ELF-1 (cell line): ENCODE data around the gene SMYD4.
A peak's percentile ranks its signal among the peaks of the same experiment; 100 is the strongest.
"Not testable (repeated sequence)": the region's sequence is repeated elsewhere in the genome, so short reads cannot be mapped to it uniquely, and the experiment has no call there.

Source experiments
- DNase-seq: peaks from one replicate; pipeline ENCODE4 v3.0.0-alpha.2; 2016; ENCODE audit warnings: low read depth, low spot score

Gene SMYD4

DNA sequence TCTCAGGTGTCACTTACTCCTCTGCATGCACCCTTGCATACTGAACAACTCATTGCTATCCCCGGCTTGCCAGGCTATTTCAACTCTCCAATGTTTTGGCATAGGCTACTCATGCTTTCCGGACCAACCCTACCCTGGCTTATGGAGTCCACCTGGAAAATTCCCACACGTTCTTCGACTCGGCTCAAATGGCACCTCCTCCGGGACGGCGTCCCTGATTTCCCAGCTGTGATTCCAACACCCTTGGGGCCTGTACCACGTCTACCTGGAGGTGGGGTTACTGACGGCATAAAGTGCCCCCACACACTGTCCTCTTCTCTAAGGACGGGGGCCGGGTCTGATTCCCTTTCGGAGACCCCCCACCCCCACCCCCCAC lies 498 bp downstream of the SMYD4 start:
- no peak for DNase-seq

DNA sequence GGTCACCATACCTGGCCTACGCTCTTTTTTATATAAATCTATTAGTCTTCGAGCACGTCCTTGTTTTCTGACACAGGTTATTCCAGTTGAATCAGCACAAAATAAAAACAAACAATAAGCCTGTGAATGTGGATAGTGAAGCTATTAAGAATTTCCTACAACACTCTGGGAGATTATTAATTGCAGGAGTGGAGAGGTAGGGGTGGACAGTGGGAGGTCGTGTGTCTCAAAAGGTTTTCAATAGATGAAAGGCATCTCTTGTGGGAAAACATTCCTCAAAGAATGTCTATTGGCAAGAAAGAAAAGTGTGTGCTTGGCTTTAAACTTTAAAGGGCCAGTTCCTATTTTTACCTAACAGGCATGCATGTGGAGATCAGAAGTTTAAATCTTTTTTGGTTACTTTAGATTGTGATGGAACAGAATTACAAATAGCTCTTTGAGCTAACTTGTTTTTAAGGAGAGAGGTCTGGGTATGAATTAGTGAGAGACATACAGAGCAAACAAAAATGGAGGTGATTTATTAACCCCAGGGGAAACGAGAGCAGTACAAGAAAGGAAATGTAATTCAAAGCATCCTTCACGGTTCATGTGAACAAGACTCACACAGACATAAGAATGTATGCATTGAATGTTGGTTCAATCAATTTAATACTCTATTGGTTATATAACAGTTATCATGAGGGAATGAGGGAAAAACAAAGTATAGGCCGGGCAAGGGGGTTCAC lies 9.0 kb downstream of the SMYD4 start:
- DNase-seq: no peak

DNA sequence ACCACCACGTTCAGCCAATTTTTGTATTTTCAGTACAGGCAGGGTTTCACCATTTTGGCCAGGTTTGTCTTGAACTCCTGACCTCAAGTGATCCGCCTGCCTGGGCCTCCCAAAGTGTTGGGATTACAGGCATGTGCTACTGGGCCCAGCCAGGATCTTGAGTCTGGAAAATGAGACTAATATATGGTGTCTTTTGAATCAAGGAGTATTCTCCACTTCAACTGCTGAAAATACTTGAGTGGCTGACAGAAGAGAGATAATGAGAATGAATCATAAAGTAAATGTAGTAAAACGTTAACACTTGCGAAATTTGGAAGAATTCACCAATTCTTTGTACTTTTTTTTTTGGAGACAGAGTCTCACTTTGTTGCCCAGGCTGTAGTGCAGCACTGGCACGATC lies 16.6 kb downstream of the SMYD4 start:
- DNase-seq: no peak

DNA sequence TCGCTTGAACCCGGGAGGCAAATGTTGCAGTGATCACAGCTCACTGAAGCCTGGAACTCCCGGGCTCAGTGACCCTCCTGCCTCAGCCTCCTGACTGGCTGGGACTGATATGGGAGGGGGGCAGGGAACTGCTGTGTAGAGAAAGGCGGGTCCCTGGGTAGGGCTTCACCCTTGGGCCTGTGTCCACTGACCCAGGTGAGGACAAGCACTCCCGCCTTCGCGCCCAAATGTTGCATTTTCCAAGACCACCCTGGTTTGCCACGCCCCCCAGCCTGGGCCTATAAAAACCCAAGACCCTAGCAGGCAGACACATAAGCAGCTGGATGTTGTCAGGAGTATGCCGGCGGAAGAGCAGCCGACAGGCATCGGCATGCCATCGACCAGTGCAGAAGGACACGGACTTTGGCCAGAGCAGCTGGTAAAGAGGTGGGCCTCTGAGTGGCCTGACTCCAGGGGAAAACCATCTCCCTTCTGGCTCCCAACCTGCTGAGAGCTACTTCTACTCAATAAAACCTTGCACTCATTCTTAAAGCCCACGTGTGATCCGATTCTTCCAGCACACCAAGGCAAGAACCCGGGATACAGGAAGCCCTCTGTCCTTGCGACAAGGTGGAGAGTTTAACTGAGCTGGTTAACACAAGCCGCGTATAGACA lies 19.1 kb downstream of the SMYD4 start:
- no peak for DNase-seq

DNA sequence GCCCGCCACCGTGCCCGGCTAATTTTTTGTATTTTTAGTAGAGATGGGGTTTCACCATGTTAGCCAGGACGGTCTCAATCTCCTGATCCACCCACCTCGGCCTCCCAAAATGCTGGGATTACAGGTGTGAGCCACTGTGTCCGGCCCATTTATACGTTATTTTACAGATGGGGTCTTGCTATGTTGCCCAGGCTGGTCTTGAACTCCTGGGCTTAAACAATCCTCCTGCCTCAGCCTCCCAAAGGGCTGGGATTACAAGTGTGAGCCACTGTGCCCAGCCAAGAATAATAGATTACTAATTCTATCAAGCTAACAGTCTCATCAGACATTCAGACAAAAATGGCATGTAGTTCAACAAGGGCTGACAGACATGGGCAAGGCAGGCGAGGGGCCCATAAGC lies 19.9 kb downstream of the SMYD4 start:
- not testable (repeated sequence) for DNase-seq

DNA sequence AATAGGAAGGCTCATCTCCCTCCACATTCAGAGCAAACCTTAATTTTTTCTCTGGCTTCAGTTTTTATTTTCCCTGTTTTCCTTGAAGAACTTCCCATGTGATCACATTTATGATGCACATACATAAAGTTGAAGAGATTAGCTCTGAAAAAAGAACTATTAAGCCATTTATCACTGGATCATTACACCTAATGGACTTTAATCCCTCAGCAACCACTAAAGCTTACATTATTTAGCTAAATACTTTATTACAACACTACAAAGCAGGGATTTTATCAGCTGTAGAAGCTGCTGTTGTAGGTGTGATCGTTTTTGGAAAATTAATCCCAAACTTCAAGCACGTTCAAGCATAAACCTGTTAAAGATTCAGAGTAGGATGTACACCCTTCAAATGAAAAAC lies 21.1 kb downstream of the SMYD4 start:
- DNase-seq: no peak

DNA sequence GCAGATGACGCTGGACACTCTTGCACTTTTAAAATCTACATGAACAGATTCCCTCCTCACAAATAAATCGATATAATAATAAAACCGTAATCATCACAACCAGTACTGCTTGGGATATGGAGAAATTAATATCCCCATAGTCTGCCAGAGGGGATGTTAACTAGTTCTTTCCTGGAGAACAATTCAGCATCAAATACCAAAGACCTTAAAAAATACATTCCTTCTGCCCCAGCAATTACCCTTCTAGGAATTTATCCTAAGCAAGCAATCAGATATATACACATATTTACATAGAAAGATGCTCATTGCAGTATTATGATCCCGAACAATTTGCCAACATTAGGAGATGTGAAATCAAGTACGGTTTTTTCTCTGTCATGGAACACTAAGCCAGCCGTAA lies 21.8 kb downstream of the SMYD4 start:
- no peak for DNase-seq

DNA sequence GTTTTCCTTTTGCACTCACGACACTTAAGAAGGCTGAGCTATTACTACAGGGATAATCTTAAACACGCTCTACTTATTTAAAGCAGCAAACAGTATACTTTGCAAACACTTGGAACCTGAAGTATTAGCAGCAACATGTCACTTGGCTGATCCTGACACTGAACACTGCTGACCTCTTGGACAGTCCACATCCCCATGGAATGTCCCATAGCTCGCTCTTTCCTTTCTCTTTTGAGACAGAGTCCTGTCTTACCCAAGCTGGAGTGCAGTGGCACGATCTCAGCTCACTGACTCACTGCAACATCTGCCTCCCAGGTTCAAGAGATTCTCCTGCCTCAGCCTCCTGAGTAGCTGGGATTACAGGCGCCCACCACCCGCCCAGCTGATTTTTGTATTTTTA lies 26.4 kb downstream of the SMYD4 start:
- DNase-seq: no peak

DNA sequence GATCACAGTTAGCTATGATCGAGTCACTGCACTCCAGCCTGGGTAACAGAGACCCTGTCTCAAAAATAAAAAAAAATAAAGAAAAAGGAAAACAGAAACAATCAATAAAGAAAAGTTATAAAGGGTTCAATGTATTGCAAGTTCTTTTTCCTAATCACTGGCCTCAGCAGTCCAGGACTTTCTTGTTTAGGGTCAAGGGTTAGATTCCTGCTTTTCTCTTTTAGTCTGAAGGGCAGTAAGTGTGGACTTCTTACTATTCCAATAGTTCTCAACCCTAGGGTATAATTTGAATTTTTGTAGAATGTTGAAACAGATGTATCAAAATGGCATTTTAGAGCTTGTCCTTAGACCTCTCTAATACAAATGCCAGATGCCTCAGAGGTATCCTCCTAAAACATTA lies 27.3 kb downstream of the SMYD4 start:
- no peak for DNase-seq

DNA sequence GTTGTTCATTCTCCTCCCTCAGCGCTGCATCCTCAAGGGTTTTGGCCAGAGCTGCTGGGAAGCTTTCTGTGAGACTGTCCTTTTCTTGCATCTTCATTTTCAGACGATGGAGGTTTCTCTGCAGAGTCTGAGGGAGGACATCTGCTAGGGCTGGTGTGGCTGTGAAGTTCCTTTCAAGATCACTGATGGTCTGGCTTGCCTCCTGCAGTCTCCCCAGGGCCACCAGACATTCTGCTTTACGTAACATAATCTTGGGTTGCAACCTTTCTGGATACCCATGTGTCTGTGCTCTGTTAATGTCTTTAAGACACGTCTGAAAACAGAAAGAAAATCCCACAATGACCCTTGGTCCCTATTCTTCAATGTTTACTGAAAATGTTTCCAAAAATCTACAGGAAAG lies 29.0 kb downstream of the SMYD4 start:
- DNase-seq: no peak

DNA sequence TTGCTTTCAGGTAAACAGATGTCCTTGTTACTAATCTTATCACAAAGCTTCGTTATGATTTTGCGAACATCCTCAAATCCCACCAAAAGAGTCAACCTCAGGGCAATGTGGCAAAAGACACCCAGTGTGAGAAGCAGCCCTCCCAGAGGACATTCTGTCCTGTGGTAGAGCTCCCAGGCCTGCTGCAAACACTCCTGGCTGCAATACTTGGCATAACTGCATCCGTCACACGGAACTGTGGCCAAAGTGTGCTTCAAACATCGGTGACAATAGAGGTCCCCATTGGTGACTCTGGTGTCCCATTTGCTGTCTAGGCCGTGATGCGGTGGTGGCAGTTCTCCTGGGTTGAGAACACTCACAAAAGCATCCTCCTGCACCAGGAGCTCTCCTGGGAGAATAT lies 29.5 kb downstream of the SMYD4 start:
- DNase-seq: no peak

DNA sequence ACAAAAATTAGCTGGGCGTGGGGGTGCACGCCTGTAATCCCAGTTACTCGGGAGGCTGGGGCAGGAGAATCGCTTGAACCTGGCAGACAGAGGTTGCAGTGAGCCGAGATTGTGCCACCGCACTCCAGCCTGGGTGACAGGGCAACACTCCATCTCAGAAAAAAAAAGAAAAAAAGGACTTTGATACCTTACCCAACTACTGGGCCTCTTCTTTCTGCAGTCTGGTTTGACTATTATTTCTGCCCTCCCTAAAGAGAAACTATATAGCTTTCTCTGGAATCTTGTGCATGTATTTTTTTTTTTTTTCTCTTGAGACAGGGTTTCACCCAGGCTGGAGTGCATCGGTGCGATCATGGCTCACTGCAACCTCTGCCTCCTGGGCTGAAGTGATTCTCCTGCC lies 31.9 kb downstream of the SMYD4 start:
- DNase-seq: not testable (repeated sequence)

DNA sequence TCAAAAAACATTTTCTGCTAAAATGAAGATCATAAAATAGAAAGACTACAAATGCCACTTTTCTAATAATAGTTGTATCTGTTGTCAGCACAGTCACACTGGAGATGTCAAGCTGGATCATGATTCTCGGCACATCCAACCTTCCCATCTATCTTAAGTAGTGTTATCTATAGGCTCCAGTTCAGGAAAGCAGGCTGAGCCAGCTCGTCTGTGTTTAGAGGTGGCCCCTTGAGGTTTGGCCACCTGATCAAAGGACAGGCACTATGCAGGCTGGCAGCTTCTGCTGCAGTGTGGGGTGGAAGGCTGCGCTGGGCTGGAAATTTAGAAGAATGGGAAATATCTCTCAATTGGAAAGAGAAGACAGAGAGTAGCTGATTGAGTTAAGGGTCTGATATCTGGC lies 32.4 kb downstream of the SMYD4 start:
- no peak for DNase-seq

DNA sequence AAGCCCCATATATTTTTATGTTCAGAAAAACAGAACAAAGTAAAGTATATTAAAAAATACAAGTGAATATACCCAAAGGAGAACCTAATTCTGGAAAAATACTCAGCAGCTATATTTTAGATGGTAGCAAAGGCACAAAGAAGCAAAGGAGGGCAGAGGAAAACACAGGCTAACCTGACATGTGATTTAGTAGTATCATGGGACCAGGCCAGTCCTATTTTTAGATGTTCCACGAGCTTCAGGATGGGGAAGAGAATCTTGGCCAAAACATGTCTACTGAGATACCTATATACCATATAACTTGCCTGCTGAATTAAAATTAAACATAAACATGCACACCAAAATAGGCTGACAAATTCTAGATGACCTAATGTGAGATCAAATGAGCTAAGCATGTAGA lies 32.9 kb downstream of the SMYD4 start:
- DNase-seq: no peak

DNA sequence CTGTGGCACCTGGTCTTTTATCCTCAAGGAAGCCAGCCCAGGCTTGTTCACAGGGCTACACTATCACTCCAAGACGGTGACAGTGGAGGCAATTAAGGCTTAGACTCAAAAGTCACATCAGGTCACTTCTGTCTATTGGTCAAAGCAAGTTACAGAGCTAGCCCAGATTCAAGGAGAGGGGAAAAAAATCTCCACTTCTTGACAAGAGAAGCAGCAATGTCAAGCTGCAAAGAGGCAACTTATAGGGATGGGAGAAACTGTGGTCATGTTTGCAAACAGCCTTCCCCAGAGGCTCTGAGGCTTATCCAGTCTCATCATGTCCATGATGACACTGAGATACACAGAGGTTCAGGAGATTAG lies 36.3 kb downstream of the SMYD4 start:
- DNase-seq: peak; percentile 76

DNA sequence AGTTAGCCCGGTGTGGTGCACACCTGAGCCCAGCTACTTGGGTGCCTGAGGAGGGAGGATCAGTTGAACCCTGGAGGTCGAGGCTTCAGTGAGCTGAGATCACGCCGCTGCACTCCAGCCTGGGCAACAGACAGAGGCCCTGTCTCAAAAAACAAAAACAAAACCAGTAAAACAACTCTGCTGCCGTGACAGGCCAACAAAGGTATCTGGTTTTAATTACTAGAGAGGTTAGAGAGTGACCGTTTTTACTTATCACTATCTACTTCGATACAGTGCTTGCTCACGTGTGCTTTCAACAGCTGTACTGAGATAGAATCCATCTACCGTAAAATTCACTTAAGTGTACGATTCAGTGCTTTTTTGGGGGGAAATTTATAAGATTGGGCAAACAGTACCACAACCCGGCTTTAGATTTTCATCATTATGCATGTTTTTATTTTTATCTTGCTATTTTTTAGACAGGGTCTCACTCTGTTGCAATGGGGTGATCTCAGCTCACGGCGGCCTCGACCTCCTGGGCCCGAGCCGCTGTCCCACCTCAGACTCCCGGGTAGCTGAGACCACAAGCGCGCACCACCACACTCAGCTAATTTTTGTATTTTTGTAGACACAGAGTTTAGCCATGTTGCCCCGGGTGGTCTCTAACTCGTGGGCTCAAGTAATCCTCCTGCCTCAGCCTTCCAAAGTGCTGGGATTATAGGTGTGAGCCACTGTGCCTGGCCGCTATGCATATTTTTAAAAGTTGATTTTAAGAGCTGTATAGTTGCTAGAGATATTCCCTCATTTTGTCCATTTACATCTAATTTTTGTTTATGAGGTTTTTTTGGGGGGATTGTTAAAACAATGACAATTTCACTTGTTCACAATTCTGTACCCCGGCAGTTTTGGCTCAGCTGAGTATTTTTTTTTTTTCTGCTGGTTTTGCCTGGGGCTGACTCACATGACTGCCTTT lies 36.9 kb downstream of the SMYD4 start:
- DNase-seq: peak; percentile 70

DNA sequence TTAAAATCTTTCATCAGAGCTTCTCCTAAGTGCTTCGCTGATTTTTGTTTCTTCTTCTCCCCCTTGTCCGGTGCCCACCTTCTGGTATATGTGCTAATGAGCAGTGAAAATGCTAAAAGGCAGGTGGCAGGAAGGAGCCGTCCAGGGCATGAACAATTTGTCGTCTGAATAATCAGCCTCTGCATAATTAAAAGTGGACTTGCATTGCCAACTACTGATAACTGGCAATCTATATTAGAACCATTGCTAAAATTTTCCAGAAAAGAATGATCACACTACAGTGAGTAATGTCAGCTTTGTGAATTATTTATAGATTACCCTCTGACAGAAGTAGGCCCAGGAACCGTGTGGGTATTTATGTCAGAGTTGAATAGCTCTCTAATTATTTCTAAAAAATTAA lies 39.8 kb downstream of the SMYD4 start:
- DNase-seq: no peak

DNA sequence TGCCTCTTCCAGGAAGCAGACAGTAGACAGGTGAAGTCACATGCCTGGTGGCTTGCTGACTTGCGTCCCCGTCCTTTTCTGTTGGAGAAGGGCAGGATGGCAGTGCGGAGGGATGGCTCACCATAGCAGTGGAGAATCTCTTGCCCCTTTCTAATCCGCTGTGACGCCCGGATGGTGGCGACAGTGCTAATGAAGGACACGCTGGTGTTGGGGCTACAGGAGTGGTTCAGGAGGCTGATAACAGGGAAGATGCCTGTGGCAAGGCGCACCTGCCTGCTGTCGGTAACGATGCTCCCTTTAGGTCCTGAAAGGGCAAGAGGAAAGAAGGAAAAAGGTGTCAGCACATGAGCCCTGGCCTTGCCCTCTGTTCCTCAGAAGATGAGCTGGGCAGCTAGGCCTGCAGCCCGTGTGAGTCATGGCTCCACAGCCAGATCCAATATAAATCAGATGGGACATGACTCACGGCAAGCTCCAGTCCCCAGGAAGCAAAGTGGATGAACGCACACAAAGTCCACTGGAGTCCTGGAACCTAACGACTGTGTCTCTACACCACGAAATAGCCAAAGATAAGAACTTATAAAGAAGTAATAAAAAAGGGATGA lies 42.3 kb downstream of the SMYD4 start:
- peak; percentile 61 for DNase-seq

DNA sequence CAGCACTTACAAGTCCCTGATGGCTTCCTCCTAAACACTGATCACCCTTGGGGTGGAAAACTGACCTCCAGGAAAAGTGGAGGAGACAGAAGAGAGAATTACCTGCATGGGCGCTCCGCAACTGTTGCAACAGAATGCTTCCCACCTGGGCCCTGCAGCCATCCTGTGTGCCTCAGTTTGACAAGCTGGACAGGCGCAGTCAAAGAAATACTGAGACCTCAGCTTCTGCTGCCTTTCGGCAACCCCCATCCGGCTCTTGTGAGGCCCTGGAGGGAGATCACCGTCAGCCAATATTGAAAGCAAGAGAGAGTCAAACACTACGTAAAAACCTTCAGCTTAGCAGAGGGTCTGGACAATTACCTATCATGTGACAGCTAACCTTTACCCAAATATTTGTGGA lies 43.0 kb downstream of the SMYD4 start:
- no peak for DNase-seq

DNA sequence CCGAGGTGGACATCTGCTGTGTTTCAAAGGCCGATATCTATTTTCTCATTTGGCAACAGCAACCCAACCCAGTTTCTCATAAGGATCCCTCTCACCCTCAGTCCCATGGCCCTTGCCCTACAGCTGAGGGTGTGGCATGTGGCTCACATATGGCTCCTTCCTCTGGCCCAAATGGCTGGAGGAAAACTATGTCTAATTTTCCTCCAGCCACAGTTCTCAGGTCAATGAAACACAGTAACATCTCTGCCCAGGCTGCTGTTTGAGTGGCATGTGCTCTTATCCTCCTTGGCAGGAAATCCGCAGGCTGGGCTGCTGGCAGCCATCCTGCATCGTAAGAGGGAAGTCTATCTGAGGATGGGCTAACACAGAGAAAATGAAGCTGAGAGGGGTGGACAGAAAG lies 43.8 kb downstream of the SMYD4 start:
- no peak for DNase-seq

DNA sequence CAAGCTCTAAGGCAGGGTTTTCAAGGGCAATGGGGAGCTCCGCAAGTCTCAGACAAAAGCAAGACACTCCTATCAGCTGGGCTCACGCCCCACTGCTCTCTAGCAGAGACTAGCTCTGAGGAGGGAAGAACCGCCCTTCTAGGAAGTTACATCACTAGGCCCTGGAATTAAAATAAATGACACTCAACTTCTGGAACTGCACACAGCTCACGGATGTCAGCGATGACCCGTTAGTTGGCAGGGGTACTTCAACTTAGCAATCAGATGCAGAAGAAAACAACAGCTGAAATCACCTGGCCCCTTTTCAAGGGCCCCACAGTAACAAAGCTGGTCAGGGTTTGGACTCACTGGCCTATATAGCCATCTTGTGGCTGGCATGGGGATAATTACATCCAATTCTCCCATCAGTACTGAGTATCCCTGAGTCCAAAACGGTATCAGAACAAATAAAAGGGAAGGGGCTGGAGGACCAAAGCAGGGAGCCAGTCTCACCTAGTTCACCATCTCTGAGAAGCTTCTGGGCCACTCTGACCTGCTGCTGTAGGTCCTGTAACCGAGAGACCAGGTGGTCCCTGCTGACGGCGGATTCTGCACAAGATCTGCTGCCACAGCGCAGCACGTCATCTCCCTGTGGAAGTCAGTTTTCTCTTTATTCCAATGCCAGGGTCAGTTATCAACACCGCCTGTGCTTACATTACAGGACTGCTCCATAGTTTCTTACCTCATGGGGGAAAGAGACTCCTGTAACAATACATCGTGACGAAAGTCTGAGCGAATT lies 45.7 kb downstream of the SMYD4 start:
- DNase-seq: peak; percentile 57
